Measurements from ENCODE around the gene PDCD1LG2. TPM values are rescaled to one million over a fixed set of nuclear protein-coding genes. Genes with fewer than 3 reads are reported as not detected.

PDCD1LG2 gene
- total and polyA plus RNA-seq, 8 donors, result 0.18 to 2.3 (median 0.87) TPM; not detected in 2

DNA sequence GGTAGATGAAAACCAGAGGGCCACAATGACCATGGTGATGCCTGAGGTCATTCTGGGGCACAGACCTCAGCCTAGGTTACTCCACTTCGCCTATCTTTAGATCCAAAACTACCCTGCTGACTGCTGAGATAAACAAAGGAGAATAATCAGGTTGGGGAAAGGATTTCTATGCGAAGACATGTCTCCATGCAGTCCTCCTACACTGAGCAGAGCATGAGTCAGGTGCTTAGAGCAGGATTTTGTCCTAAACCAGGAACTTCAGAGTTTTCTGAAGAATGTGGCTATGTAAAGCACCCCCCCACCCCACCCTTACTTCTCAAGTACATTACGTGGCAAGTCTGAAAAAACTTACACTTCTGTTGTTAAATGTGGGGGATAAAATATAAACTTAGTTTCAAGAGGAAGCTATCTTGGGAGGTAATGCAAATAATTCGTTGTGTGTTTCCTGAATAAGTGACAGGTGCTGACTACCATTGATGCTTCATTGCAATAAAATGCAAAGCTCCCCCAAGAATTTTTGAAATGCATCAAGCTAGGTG is 19.4 kb downstream of the PDCD1LG2 start:
- peaks cover 0 to 8% (median 3%) of the 10 kb centered on the region in 4 donors for H3K4me1 ChIP-seq
- no peaks in the 10 kb centered on the region for H3K9me3 ChIP-seq
- intact Hi-C loops (cut with DNase I; ENCODE audit: low total_unique reads), result no loop called here
- TF ChIP-seq, protein P1, sequence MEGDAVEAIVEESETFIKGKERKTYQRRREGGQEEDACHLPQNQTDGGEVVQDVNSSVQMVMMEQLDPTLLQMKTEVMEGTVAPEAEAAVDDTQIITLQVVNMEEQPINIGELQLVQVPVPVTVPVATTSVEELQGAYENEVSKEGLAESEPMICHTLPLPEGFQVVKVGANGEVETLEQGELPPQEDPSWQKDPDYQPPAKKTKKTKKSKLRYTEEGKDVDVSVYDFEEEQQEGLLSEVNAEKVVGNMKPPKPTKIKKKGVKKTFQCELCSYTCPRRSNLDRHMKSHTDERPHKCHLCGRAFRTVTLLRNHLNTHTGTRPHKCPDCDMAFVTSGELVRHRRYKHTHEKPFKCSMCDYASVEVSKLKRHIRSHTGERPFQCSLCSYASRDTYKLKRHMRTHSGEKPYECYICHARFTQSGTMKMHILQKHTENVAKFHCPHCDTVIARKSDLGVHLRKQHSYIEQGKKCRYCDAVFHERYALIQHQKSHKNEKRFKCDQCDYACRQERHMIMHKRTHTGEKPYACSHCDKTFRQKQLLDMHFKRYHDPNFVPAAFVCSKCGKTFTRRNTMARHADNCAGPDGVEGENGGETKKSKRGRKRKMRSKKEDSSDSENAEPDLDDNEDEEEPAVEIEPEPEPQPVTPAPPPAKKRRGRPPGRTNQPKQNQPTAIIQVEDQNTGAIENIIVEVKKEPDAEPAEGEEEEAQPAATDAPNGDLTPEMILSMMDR (IDR thresholded peaks at IDR 0.05), result no peak
- TF ChIP-seq EP300 (IDR thresholded peaks at IDR 0.05) (no peak), POLR2A (IDR thresholded peaks at IDR 0.05) (no peak), POLR2AphosphoS5 (IDR thresholded peaks at IDR 0.05) (no peak)
- no peak overlapping the region for H3K4me3 ChIP-seq
- no peak overlapping the region for H3K27ac ChIP-seq
- WGBS, 5 donors, result 54 to 67% (median 58%) methylated on average over 4 of the region's 4 CpGs
- peaks cover 0 to 2% (median 0%) of the 10 kb centered on the region in 4 donors for H3K36me3 ChIP-seq
- DNase-seq, result no peak
- no peaks in the 10 kb centered on the region for H3K27me3 ChIP-seq

- H3K4me1 ChIP-seq, result peaks cover 0 to 8% (median 3%) of the 10 kb centered on the region in 4 donors
- intact Hi-C loops (cut with DNase I; ENCODE audit: low total_unique reads), result no loop called here
- H3K9me3 ChIP-seq, result no peaks in the 10 kb centered on the region
- H3K27ac ChIP-seq, result no peak overlapping the region
- no peaks in the 10 kb centered on the region for H3K27me3 ChIP-seq
- no peak for TF ChIP-seq POLR2AphosphoS5 (IDR thresholded peaks at IDR 0.05)
- TF ChIP-seq POLR2A (IDR thresholded peaks at IDR 0.05), result no peak
- TF ChIP-seq, protein P1 (IDR thresholded peaks at IDR 0.05), result no peak
- no peak for TF ChIP-seq EP300 (IDR thresholded peaks at IDR 0.05)
- DNase-seq, result peak in 1 of 2 donors; percentile 31
- 19 to 51% (median 26%) methylated on average over 2 of the region's 2 CpGs for WGBS, 5 donors
- H3K36me3 ChIP-seq, result peaks cover 0 to 6% (median 0%) of the 10 kb centered on the region in 4 donors
- no peak overlapping the region for H3K4me3 ChIP-seq
Observed at GRCh38 chr9:5531101-5531882, 21.0 kb downstream of the PDCD1LG2 start.

- intact Hi-C loops (cut with DNase I; ENCODE audit: low total_unique reads), result no loop called here
- Histone ChIP-seq H3K4me3 (no peak overlapping the region), H3K36me3 (peaks cover 0 to 6% (median 0%) of the 10 kb centered on the region in 4 donors), H3K9me3 (no peaks in the 10 kb centered on the region), H3K4me1 (peaks cover 0 to 8% (median 3%) of the 10 kb centered on the region in 4 donors), H3K27ac (no peak overlapping the region), H3K27me3 (no peaks in the 10 kb centered on the region)
- no peak for TF ChIP-seq POLR2AphosphoS5 (IDR thresholded peaks at IDR 0.05)
- no peak for TF ChIP-seq POLR2A (IDR thresholded peaks at IDR 0.05)
- no peak for TF ChIP-seq EP300 (IDR thresholded peaks at IDR 0.05)
- TF ChIP-seq, protein P1 (IDR thresholded peaks at IDR 0.05), result no peak
- WGBS, 5 donors, result 29 to 70% (median 55%) methylated on average over 1 of the region's 1 CpG
- DNase-seq, result no peak
Observed at GRCh38 chr9:5532306-5532705, 22.0 kb downstream of the PDCD1LG2 start.

DNA sequence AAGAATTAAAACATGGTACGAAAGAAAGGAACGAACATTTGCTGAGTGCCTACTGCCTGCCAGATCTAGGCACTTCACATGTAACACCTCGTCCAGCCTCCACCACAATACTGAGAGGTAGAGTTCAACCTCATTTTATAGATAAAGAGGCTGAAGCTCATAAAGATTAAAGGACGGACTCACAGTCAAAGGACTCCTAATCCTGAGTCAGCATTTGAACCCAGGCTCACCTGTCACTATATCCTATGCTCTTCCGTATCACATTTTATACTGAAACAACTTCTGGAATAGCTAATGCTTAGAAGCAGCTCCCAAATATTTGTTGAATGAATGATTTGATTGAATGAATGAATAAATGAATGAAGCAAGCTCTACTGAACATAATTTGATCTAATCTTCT is 22.5 kb downstream of the PDCD1LG2 start:
- H3K27me3 ChIP-seq, result no peaks in the 10 kb centered on the region
- no peaks in the 10 kb centered on the region for H3K9me3 ChIP-seq
- 70 to 81% (median 79%) methylated on average over 5 of the region's 5 CpGs for WGBS, 5 donors
- no peak overlapping the region for H3K4me3 ChIP-seq
- H3K27ac ChIP-seq, result no peak overlapping the region
- H3K4me1 ChIP-seq, result peaks cover 0 to 8% (median 3%) of the 10 kb centered on the region in 4 donors
- DNase-seq, result no peak
- peaks cover 0 to 6% (median 0%) of the 10 kb centered on the region in 4 donors for H3K36me3 ChIP-seq
- intact Hi-C loops (cut with DNase I; ENCODE audit: low total_unique reads), result no loop called here
- no peak for TF ChIP-seq POLR2AphosphoS5 (IDR thresholded peaks at IDR 0.05)
- TF ChIP-seq EP300 (IDR thresholded peaks at IDR 0.05), result no peak
- TF ChIP-seq, protein P1 (IDR thresholded peaks at IDR 0.05), result no peak
- no peak for TF ChIP-seq POLR2A (IDR thresholded peaks at IDR 0.05)

All from stomach (tissue), 9 donors.